Neural progenitor cell (in vitro differentiated cells): ENCODE measurements around the gene MDGA2. TPM values are rescaled to one million over a fixed set of nuclear protein-coding genes. Genes with fewer than 3 reads are reported as not detected.

Source experiments
- DNase-seq: peaks from one replicate; pipeline ENCODE4 v3.0.0-alpha.2; 2016; ENCODE audit warnings: low spot score
- H2AFZ ChIP-seq: fragments of 200-600 bp; sonication (generic); replicated peaks from 2 replicates; pipeline ENCODE4 v1.6.1; 2016; ENCODE audit warnings: antibody characterized with exemption
- H3F3A ChIP-seq: fragments of 200-600 bp; sonication (generic); 2 replicates; pipeline ENCODE4 v1.6.1; 2016; ENCODE audit warnings: antibody characterized with exemption, low read depth
- H3K27ac ChIP-seq: fragments of 200-600 bp; sonication (generic); 2 replicates; pipeline ENCODE4 v1.5.1; 2016; ENCODE audit warnings: mild to moderate bottlenecking
- H3K27me3 ChIP-seq: fragments of 200-600 bp; sonication (generic); 2 replicates; pipeline ENCODE4 v1.6.1; 2016; ENCODE audit warnings: mild to moderate bottlenecking, moderate library complexity
- H3K36me3 ChIP-seq: fragments of 200-600 bp; sonication (generic); 2 replicates; pipeline ENCODE4 v1.5.1; 2016
- H3K4me1 ChIP-seq: fragments of 200-600 bp; sonication (generic); 2 replicates; pipeline ENCODE4 v1.6.1; 2016; ENCODE audit warnings: mixed run types
- H3K4me2 ChIP-seq: fragments of 200-600 bp; sonication (generic); 2 replicates; pipeline ENCODE4 v1.6.1; 2016
- H3K4me3 ChIP-seq: fragments of 200-600 bp; sonication (generic); 2 replicates; pipeline ENCODE4 v1.5.1; 2016
- H3K79me2 ChIP-seq: fragments of 200-600 bp; sonication (generic); 2 replicates; pipeline ENCODE4 v1.6.1; 2016; ENCODE audit warnings: low read depth
- H3K9ac ChIP-seq: fragments of 200-600 bp; sonication (generic); 2 replicates; pipeline ENCODE4 v1.6.1; 2016
- H3K9me3 ChIP-seq: fragments of 200-600 bp; sonication (generic); 2 replicates; pipeline ENCODE4 v1.5.1; 2016; ENCODE audit warnings: low read depth
- H4K20me1 ChIP-seq: fragments of 200-600 bp; sonication (generic); 2 replicates; pipeline ENCODE4 v1.6.1; 2016; ENCODE audit warnings: low read depth
- H3K27ac Mint-ChIP-seq: 3 replicates; pipeline ENCODE4 v1.8.0; 2021; ENCODE audit warnings: mixed read lengths
- H3K27me3 Mint-ChIP-seq: 2 replicates; pipeline ENCODE4 v1.8.0; 2022; ENCODE audit warnings: low read depth, mild to moderate bottlenecking, inconsistent platforms, moderate library complexity, mixed read lengths; ENCODE audit not compliant: insufficient read depth
- H3K36me3 Mint-ChIP-seq: 3 replicates; pipeline ENCODE4 v1.8.0; 2021; ENCODE audit warnings: mixed read lengths
- H3K4me1 Mint-ChIP-seq: 3 replicates; pipeline ENCODE4 v1.8.0; 2021; ENCODE audit warnings: mixed read lengths
- H3K4me3 Mint-ChIP-seq: 3 replicates; pipeline ENCODE4 v1.8.0; 2021; ENCODE audit warnings: mild to moderate bottlenecking, moderate library complexity, mixed read lengths
- H3K9me3 Mint-ChIP-seq: 3 replicates; pipeline ENCODE4 v1.8.0; 2020; ENCODE audit warnings: mixed read lengths
- EZH2 ChIP-seq: fragments of 200-600 bp; sonication (generic); IDR thresholded peaks from 2 replicates; pipeline ENCODE4 v1.6.1; 2017; ENCODE audit warnings: antibody characterized with exemption, mild to moderate bottlenecking, moderate library complexity
- EZH2phosphoT487 ChIP-seq: fragments of 200-600 bp; sonication (generic); IDR thresholded peaks from 2 replicates; pipeline ENCODE4 v1.6.1; 2017; ENCODE audit warnings: antibody characterized with exemption
- total RNA-seq: library from RNA; depleted of rRNA; stranded (reverse); fragments of >200 nt; gene quantifications from 2 replicates; pipeline ENCODE4 v1.2.3, GENCODE V29; 2015; ENCODE audit warnings: low replicate concordance
- TF ChIP-seq, protein P1 (sequence below): fragments of 200-600 bp; sonication (generic); IDR thresholded peaks from 2 replicates; pipeline ENCODE4 v1.5.1; 2017; ENCODE audit warnings: antibody characterized with exemption, mild to moderate bottlenecking

Gene MDGA2
- total RNA-seq, 1 donor from 2014 or later: 1.0 TPM

DNA sequence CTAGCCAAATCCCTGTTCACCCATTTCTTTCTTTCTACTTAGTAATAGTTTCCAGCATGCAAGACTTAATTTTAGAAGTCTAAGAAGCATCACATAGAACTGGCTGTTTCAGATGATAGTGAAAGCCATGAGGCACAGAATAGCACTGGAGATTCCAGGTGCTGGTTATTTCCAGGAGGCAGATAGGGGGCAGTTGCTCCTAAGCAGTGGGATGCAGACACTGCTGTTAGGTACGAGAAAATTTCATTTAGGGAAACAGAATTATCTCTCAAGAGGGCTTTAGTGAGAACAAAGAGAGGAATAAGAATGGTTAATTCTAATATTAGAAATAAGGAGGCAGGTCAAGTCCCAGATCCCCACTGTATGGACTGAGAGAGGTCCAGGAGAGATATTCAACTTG is 3.6 kb upstream of the MDGA2 start:
- H3K36me3 Mint-ChIP-seq: no peaks in the 10 kb centered on the region
- DNase-seq: peak; percentile 37

DNA sequence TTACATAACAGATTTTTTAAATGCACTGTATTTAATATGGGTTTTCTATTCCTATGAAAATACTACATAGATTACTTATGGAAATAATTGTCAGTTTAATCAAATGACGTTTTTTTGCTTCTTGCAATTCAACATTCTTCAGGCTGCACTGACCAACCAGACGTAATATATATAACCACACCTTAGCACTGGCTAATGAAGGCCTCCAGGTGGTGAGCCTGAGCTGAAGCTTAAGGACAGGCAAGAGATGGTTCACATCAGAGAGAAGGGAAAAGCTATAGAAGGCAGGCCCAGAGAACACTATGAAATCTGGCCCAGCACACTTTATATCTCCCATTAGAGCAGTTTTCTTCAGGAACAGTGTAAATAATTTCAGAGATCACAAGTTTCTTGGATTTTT is 2.8 kb upstream of the MDGA2 start:
- peaks cover 13% of the 10 kb centered on the region for H3F3A ChIP-seq
- no peak overlapping the region for H3K4me3 ChIP-seq
- Mint-ChIP-seq H3K27ac (no peak overlapping the region), H3K4me3 (no peak overlapping the region), H3K27me3 (peaks cover 2% of the 10 kb centered on the region), H3K36me3 (no peaks in the 10 kb centered on the region), H3K9me3 (no peaks in the 10 kb centered on the region), H3K4me1 (peaks cover 23% of the 10 kb centered on the region)
- no peak overlapping the region for H2AFZ ChIP-seq
- DNase-seq: no peak
- no peak overlapping the region for H3K4me2 ChIP-seq
- H4K20me1 ChIP-seq: peaks cover 15% of the 10 kb centered on the region
- no peaks in the 10 kb centered on the region for H3K79me2 ChIP-seq
- TF ChIP-seq EZH2: no peak
- no peak for TF ChIP-seq EZH2phosphoT487
- TF ChIP-seq, protein P1, sequence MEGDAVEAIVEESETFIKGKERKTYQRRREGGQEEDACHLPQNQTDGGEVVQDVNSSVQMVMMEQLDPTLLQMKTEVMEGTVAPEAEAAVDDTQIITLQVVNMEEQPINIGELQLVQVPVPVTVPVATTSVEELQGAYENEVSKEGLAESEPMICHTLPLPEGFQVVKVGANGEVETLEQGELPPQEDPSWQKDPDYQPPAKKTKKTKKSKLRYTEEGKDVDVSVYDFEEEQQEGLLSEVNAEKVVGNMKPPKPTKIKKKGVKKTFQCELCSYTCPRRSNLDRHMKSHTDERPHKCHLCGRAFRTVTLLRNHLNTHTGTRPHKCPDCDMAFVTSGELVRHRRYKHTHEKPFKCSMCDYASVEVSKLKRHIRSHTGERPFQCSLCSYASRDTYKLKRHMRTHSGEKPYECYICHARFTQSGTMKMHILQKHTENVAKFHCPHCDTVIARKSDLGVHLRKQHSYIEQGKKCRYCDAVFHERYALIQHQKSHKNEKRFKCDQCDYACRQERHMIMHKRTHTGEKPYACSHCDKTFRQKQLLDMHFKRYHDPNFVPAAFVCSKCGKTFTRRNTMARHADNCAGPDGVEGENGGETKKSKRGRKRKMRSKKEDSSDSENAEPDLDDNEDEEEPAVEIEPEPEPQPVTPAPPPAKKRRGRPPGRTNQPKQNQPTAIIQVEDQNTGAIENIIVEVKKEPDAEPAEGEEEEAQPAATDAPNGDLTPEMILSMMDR: no peak
- no peak overlapping the region for H3K9ac ChIP-seq
- H3K4me1 ChIP-seq: peaks cover 5% of the 10 kb centered on the region
- no peak overlapping the region for H3K27ac ChIP-seq
- H3K36me3 ChIP-seq: no peaks in the 10 kb centered on the region
- peaks cover 68% of the 10 kb centered on the region for H3K27me3 ChIP-seq
- no peaks in the 10 kb centered on the region for H3K9me3 ChIP-seq

More for the DNA sequence above, 3.6 kb upstream of the MDGA2 start:
- no peak overlapping the region for H3K27ac ChIP-seq
- H3K79me2 ChIP-seq: no peaks in the 10 kb centered on the region
- H3K4me3 Mint-ChIP-seq: no peak overlapping the region
- TF ChIP-seq, protein P1: peak; percentile 55
- TF ChIP-seq EZH2phosphoT487 (no peak), EZH2 (no peak)
- H3K4me2 ChIP-seq: no peak overlapping the region
- H3K4me1 Mint-ChIP-seq: peaks cover 17% of the 10 kb centered on the region
- H3K9me3 ChIP-seq: no peaks in the 10 kb centered on the region
- H2AFZ ChIP-seq: no peak overlapping the region
- peaks cover 13% of the 10 kb centered on the region for H3F3A ChIP-seq
- peaks cover 5% of the 10 kb centered on the region for H3K4me1 ChIP-seq
- no peak overlapping the region for H3K9ac ChIP-seq
- no peak overlapping the region for H3K27ac Mint-ChIP-seq
- no peaks in the 10 kb centered on the region for H3K9me3 Mint-ChIP-seq
- H3K36me3 ChIP-seq: no peaks in the 10 kb centered on the region
- no peak overlapping the region for H3K4me3 ChIP-seq
- peaks cover 7% of the 10 kb centered on the region for H4K20me1 ChIP-seq
- H3K27me3 Mint-ChIP-seq: no peaks in the 10 kb centered on the region
- H3K27me3 ChIP-seq: peaks cover 60% of the 10 kb centered on the region

DNA sequence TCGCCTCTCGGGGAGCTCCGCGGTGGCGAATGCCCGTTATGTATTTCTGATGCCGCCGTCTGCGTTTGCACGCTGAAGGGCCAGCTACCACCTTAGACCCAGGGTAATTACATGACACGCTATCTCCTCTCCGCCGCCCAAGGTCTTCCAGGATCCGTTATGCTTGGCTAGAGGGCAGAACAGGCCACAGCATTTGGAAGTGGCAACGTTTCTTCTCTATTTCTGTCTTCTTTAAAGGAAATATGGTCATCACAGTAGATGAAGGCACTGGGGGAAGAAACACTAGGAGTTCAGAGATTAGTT is 861 bp upstream of the MDGA2 start:
- Histone ChIP-seq H3K4me3 (peak overlapping the region; percentile 72), H3K27ac (no peak overlapping the region), H3K9ac (no peak overlapping the region), H3K79me2 (no peaks in the 10 kb centered on the region), H2AFZ (peak overlapping the region; percentile 96), H3K4me2 (peak overlapping the region; percentile 95), H3K4me1 (peaks cover 5% of the 10 kb centered on the region), H3F3A (peaks cover 13% of the 10 kb centered on the region), H4K20me1 (peaks cover 15% of the 10 kb centered on the region), H3K36me3 (no peaks in the 10 kb centered on the region), H3K27me3 (peaks cover 87% of the 10 kb centered on the region), H3K9me3 (no peaks in the 10 kb centered on the region)
- no peak for TF ChIP-seq EZH2phosphoT487
- TF ChIP-seq, protein P1: no peak
- TF ChIP-seq EZH2: no peak
- Mint-ChIP-seq H3K27ac (peak overlapping the region; percentile 83), H3K27me3 (peaks cover 6% of the 10 kb centered on the region), H3K36me3 (no peaks in the 10 kb centered on the region), H3K4me1 (peaks cover 37% of the 10 kb centered on the region), H3K4me3 (peak overlapping the region; percentile 99), H3K9me3 (no peaks in the 10 kb centered on the region)
- no peak for DNase-seq
